GM21528 (cell line): ENCODE measurements around the gene MTOR.

Experiments
- ATAC-seq: cut with Tn5 transposase; IDR thresholded peaks from one replicate; pipeline ENCODE4 v1.9.1; 2021; ENCODE audit warnings: mild to moderate bottlenecking, moderate library complexity; ENCODE audit not compliant: unreplicated experiment, low FRiP score

The MTOR gene

DNA sequence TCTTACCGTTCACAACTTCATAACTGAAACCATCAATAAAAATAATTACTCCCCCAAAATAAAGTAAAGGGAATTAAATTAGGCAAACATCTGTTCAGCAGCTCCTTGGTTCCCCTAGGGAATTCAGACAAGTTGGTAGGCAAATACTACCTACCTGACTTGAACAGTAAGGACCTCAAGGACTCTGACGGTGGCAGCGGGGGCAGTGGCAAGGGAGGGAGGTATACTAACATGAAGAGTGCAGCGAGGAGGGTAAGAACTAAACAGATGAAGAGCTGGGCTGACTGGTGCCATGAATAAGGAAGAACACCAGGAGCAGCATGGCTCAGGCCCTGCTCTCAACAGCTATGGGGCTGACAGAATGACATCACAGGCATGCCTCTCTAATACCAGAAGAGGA, 33.1 kb downstream of the MTOR start:
- no peak for ATAC-seq

DNA sequence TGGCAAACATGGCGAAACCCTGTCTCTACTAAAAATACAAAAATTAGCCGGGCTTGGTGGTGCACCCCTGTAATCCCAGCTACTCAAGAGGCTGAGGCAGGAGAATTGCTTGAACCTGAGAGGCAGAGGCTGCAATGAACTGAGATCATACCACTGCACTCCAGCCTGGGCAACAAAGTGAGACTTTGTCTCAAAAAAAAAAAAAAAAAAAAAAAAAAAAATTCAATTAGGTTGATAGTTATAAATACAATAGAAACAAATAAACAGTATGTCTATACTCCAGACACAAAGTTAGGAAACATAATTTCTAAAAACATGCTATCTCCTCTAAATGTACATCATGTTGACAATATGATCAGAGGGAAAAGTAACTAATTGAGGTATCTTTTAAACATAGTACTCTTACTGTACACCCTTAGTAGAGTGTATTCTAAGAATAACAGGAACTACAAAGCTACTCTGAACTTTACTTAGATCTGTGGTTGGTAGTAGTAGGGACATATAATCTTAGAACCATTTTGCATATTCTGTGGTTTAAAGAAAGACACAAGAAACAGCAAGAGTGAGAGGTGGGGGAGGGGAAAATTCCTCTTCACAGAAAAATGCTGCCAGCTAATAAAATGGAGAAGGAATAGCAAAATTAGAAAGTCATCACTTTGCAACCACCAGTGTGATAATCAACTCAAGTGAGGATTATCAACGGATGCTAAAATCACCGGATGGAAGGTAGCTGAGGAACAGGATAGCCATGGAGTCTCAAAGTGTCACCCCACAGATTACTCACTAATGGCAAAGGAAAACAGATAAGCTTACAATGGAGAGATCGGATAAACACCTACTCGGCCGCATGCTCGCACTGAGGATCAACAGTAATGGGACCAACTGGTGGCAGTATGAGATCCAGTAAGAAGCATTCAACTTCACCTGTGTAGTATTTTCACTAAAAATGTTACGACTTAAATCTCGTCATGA, 35.0 kb downstream of the MTOR start:
- ATAC-seq: peak; percentile 78

DNA sequence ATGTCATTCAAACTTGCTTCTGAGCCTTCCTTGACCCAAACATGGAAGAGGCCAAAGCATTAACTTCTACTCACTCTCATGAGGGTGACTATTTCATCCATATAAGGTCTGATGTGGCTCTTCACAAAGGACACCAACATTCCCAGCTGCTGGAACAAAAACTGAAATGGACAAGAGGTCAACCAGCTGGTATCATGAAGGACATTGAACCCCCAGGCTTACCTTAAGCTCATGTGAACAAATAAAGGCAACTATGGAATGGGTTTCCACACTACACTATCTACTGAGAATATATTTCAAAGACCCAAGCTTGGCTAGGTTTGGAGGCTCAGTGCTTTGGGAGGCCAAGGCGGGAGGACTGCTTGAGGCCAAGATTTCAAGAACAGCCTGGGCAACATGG, 46.3 kb downstream of the MTOR start:
- ATAC-seq: no peak

DNA sequence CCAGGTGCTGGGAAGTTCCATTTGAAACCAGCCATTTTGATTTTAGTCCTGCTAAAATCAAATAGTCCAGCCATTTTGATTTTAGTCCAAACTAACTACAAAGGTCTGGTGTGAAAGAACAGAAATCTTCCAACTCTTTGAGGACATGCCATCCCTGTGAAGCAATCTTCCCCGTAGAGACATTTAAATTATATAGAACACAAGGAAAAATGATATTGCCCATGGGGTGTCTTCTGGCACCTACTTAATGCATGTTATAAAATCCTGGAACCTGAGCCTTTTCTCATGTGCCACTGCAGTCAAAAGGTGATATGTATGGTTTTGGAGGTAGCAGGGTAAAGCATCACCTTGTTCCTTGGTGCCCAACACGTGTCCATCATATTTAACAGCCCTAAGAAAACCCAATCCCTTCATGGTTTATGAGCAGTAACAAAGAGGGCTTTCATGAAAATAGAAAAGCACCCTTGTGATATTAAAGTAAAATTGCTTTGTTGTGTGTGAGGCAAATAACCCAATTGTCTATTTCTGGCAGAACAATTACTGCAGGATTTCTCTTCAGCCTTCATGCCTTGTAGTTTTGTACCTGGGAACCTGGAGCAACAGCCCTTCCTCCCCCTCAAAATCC, 46.9 kb downstream of the MTOR start:
- ATAC-seq: no peak

DNA sequence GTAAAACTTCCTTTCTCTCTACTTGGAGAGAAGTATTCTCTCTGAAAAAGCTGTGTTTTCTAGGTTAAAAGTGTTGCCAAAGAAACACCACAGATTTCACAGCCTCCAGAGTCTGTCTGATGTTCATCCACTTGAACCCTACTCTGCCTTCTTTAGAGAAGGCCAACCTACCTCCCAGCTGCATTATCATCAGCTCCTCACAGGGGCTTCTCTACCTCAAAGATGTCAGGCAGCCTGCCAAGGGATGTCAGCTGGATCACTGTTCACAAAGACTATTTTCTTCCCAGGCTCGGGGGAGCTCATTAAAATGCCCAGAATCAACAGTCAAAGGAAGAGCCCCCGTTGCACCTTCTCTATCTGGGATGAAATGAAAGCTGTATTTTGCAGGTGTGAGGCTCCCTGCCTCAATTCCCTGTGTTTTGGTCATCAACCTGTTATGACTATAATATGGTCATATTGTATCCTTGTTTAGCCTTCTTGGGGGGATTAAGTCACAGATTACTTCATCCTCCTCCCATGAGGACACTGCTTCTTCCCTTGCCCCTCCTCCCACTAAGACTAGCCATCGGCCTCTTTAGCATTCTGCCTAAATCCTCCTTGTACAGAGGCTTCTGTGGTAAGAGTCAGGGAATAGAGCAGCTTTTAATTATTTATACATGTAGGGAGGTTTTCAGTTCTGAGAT, 47.5 kb downstream of the MTOR start:
- no peak for ATAC-seq

DNA sequence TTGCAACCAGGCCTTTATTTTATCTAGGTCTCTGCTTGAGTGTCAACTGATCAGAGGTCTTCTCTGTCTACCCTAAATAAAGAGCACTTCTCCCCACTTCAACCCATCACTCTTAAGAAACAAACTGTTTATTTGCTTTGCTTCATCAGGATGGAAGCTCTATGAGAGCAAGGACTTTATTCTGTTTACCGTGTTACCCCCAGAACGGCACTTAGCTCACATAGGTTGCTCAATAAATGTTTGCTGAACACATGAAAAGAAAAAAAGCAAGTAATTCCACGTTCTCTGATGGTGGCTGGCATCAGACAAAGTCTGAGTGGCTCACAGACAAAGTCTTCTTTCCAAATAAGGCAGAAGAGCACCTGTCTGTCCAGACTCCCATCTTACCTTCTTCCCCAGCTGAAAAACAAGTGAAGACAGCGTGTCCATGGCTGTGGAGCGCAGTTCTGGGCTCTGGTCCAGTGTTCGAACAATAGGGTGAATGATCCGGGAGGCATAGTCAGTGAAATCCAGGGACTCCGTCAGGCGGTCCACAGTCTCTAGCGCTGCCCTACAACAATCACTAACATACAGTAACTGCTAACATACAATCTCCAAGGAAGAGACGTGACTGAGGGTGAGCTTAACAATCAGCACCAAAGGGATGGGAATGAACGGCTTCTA, 50.3 kb downstream of the MTOR start:
- ATAC-seq: no peak

DNA sequence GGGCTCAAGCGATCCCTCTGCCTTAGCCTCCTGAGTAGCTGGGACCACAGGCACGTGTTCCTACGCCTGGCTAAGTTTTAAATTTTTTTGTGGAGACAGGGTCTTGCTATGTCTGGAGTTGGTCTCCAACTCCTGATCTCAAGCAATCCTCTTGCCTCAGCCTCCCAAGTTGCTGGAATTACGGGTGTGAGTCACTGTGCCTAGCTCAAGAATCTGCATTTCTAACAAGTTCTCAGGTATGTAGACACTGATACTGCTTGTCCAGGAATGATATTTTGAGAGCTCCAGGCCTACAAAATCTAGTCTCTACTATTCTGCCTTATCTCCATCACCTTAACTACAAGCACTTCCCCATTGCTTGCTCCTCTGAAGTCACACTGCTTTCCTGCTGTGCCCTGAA, 50.9 kb downstream of the MTOR start:
- no peak for ATAC-seq

DNA sequence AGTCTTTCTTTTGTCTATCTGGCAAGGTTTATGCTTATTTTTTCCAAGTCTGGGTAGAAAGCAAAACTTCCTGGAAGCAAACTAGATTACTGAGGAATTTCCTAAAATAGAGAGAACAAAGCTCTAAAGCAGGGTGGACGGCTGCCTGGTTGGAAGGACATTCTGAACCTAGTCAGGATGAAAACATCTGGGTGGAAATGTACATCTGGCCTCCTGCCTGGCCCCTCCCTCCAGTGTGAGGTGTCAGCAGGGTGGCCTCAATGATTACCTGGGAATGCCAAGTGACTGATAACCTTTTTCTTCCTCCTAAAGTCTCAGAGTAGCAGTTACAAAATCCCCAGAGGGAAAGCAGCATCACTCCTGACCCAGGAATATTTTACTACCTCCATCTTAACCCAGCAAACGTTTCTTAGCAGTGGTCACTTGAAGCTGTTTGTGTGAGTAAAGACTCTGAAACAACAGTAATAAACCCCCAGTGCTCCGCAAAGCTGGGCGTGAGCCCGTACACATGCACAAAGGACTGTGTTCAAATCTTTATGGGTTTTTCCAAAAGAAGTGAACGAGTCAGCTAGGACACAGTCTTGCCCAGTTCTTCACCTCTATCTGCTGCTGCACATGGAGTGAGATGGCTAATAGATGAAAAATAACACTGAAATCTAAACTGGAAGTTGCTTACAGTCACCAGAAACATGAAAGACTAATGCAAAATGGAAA, 54.3 kb downstream of the MTOR start:
- ATAC-seq: no peak

DNA sequence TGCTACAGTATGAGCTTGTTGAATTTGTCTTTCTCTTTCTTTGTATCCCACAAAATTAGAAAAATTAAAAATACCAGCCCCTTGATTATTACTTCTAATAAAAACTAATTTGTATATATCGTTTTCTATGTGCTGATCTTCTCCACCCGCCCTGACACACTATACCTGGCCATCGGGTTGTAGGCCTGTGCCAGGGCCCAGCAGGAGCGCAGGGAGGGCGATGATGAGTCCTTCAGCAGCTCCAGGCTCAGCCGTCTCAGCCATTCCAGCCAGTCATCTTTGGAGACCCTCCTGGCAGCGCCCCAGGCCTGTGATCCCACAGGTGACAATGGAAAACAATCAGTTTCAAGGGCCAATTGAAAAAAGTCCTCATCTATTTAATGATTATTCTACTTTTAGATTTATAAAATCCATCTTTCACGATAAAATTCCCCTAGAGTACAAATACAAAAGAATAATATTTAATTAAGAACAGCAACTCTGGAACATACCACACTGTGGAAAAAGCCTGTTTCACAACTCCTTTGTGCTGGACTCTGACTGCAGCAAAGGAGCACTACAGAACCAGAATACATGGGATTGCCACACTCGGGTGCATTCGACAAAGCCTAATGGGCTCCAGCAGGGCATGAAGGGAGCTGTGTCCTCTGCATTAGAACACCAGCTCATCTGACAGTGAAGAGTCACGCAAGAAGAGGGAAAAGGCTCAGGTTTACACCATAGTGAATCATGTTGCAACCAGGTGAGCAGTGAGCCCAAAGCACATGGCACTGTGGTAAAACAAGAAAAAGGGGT, 57.8 kb downstream of the MTOR start:
- ATAC-seq: no peak

DNA sequence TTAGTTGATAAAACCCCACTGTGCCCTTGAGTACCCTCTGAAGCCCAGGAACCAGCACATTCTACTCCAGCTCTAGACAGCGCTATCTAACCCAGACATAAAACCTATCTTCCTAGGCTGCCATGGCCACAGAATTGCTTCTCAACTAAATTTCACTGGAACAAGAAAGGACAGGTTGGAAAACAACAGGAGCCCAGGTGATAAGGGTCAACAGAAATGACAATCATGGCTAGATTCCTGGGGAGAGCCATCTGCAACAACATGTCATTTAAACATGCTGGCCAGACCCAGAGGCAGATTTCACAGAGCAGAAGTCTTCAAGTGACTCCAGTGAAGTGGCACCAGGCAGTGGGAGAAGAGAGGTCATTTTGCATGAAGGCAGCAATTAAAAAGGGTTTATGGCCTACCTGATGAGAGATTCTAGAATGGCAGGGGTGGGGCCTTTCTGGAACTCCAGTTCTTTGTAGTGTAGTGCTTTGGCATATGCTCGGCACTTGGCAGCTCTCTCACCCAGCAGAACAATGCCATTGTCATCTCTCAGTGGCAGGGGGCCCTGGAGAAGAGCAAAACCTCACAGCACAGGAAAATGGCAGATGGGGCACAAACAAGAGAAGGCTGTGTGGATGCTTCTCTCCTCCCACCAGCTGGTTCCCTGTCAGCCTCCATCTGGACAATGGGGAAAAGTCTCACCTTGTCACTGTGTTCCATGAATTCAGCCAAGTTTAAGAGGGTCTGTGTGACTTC, 63.3 kb downstream of the MTOR start:
- ATAC-seq: no peak

DNA sequence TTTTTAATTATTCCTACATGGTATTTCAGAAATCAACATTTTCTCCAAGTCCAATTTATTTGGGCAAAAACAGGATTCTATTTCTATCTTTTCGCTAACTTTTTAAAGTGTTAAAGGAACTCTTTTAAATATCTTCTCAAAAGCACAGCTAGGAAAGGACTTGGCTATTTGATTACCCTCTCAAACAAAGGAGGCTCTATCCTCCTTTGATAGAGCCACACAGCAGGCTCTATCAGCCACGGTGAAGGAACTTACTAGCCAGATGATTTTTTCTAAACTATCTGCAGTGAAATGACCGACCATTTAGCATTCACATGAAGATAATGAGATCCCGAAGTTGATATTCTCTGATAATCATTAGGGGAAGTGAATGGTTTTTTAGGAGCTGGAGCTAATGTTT, 64.1 kb downstream of the MTOR start:
- no peak for ATAC-seq

DNA sequence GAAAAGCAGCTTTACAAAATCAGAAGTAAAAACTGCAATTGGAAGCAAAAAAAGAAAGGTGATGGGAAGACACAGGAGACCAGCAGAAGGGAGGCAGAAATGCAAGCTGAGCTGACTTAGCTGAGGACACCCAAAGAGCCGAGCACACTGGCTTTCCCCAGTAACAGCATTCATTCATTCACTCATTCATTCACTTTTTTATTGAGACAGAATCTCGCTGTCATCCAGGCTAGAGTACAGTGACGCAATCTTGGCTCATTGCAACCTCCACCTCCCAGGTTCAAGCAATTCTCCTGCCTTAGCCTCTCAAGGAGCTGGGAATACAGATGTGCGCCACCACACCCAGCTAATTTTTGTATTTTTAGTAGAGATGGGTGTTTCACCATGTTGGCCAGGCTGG, 65.0 kb downstream of the MTOR start:
- ATAC-seq: no peak

DNA sequence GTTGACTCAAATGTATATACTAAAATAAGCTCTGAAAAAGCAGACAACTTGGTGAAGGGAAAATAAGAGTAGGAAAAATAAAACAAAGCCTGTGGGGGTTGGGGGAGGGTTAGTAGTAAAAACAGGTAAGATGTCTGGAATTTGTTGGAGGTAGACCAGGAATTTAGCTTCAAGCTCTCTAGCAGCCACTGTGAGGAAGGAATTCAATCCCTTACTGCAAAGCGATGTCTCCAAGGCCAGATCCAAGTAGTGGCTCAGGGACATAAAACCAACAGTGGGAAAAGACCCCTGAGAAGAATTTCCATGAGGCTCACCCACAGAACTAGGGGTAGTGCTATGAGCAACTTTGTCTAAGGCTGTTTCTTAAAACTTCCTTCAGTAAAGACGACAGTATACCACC, 65.4 kb downstream of the MTOR start:
- ATAC-seq: no peak

DNA sequence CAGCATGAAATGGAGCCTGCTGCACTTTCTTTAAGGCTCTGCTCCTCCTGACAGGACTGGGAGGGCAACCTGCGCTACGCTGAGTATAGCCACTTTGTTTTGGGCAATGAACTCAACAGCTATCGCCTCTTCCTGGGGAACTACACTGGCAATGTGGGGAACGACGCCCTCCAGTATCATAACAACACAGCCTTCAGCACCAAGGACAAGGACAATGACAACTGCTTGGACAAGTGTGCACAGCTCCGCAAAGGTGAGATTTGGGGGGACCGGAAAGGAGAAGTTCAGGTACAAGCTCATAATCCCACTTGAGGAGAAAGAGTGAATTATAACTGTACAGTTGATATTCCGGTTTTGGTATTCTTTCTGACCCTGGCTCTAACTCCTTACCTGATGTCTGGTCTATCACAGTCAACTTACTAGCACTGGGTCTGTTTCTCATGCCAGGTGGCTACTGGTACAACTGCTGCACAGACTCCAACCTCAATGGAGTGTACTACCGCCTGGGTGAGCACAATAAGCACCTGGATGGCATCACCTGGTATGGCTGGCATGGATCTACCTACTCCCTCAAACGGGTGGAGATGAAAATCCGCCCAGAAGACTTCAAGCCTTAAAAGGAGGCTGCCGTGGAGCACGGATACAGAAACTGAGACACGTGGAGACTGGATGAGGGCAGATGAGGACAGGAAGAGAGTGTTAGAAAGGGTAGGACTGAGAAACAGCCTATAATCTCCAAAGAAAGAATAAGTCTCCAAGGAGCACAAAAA, 67.8 kb downstream of the MTOR start:
- no peak for ATAC-seq

DNA sequence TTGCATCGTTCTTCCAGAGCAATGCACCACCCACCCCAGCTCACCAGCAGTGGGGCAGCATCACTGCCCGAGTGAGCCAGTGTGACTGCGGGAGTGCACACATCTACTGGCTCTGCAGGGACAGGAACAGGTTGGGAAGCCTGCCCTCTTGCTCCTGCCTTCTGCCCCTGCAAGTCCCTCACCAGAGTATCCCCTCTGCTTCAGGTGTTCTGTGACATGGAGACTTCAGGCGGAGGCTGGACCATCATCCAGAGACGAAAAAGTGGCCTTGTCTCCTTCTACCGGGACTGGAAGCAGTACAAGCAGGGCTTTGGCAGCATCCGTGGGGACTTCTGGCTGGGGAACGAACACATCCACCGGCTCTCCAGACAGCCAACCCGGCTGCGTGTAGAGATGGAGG, 69.0 kb downstream of the MTOR start:
- ATAC-seq: no peak

DNA sequence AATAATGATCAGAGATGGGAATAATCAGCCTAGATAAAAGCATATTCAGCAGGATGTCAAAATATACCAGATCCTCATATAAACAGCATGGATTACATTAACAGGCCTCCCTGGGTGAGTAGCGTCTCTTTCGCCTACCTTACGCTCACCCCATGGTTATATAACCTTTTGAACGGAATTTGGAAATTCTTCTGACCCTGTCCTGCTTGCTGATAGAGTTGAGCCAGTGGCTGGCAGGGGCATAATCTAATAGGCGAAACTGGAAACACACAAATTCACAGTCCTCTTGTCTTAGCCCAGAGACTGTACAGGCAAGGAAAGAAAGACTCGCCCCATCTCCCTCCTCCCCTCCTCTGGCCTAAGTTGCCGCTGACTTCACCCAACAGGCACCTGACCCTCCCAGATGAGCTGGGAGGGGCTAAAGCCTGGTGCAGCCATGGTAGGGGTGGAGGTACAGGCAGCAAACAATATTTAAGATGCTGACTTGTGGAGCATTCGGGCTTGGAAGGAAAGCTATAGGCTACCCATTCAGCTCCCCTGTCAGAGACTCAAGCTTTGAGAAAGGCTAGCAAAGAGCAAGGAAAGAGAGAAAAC, 73.4 kb downstream of the MTOR start, which contains the start of gene ANGPTL7:
Gene ANGPTL7 (plus strand): TSS at position 498 of the 594 bp plus-strand sequence. CDS start 225 bp downstream, outside the sequence.
- no peak for ATAC-seq

DNA sequence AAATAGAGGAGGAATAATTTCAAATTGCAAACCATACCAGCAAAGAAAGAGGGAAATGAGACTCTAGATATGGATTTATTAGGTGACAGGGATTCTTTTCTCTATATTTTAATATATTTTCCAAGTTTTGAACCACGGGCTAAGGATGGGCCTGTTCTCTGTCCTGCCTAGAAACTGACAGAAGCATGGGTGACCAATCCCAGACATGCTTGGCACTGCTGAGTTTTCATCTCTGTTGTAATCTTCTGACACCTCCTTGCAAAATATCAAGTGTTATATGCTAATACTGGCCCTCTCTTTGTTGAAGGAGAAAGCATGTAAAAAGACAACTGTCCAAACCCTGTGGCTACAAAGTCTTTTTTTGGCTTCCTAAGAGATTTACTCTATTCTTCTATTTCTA, 74.0 kb downstream of the MTOR start:
- ATAC-seq: no peak

DNA sequence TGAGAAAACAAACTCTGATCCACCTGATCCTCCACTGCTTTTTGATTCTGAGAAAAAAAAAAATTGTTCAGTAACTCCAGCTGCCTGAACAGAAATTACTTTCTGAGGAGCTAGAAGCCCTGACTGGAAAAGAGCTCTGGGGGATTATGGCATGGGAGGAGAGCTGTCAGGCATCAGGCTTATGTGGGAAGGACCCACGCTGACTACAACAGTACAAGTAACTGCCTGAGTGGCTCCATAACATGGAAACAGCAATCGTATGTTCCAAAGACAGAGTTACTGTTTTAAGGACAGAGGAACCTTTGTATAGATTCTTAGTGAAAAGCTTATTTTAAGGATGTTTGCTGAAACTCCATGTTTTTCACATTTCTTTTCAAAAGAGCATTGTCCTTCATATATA, 74.4 kb downstream of the MTOR start:
- no peak for ATAC-seq
